ENCODE measurements around the gene AKTIP. TPM values are rescaled to one million over a fixed set of nuclear protein-coding genes. Genes with fewer than 3 reads are reported as not detected.

The AKTIP gene
- 100 to 1,000 TPM in 1 of 2 experiments, 10 to 100 TPM in 1; 97.4 to 103 TPM for total RNA-seq
- 10 to 100 TPM; 61.2 to 75.3 TPM for polyA plus RNA-seq

GRCh38 chr16:53502331-53503269 lies at the start of gene AKTIP:
Gene AKTIP (minus strand): TSS chr16:53503209. CDS start chr16:53500259, 2,950 bp downstream.
- Histone ChIP-seq H3K27me3 (ENCODE audit: insufficient read depth, low read length) (no peaks in the 10 kb centered on the region), H3K36me3 (ENCODE audit: insufficient read depth, low read length) (peaks cover 14% of the 10 kb centered on the region), H3K27ac (ENCODE audit: low read depth, low read length) (peak within 1 kb of the TSS; percentile 76), H3K9me3 (ENCODE audit: control insufficient read depth in 1 of 2, low read length in 2 of 2) (no peaks in the 10 kb centered on the region), H3K4me1 (ENCODE audit: insufficient read depth, low read length) (peaks cover 59% of the 10 kb centered on the region), H3K4me3 (ENCODE audit: low read length in 2 of 2) (peak within 1 kb of the TSS; percentile 40 to 83)
- peak within 1 kb of the TSS; percentile 90 to 98 (median 94) for H3K27ac Mint-ChIP-seq
- peaks cover 0 to 2% (median 0%) of the 10 kb centered on the region in 8 donors for H3K9me3 Mint-ChIP-seq
- H3K4me1 Mint-ChIP-seq: peaks cover 40 to 66% (median 54%) of the 10 kb centered on the region in 4 donors
- intact Hi-C loops (cut with micrococcal nuclease): loop anchor here (1.0 to 10.0 kb wide), 9 partner anchors 14 to 447 kb away; partner anchors contain the start of gene RPGRIP1L
- peaks cover 21 to 39% of the 10 kb centered on the region in 2 donors for H3K36me3 Mint-ChIP-seq
- H3K4me3 Mint-ChIP-seq: peak within 1 kb of the TSS; percentile 90 to 99 (median 98)
- ChIA-PET CTCF (ENCODE audit: partially characterized antibody) (interaction anchor here (1.1 to 2.9 kb wide), 5 partner anchors 8 to 448 kb away, joined by 3 to 14 read pairs (median 4); partner anchors contain the start of genes CHD9 and RBL2), POLR2A (ENCODE audit: partially characterized antibody) (interaction anchor here (0.6 to 10.6 kb wide), 20 partner anchors 9 to 448 kb away, joined by 3 to 276 read pairs (median 6); partner anchors contain the start of genes CHD9, FTO, RBL2 and RPGRIP1L)
- no peaks in the 10 kb centered on the region for H3K27me3 Mint-ChIP-seq
- peak in 4 of 5 donors; percentile 22 to 51 (median 36) for DNase-seq

GRCh38 chr16:53549970-53550690 lies 47.1 kb upstream of the AKTIP start:
- H3K4me3 ChIP-seq (ENCODE audit: low read length in 2 of 2): no peak overlapping the region
- H3K27ac ChIP-seq (ENCODE audit: low read depth, low read length): no peak overlapping the region
- H3K9me3 ChIP-seq (ENCODE audit: control insufficient read depth in 1 of 2, low read length in 2 of 2): no peaks in the 10 kb centered on the region
- peaks cover 0 to 2% of the 10 kb centered on the region in 2 donors for H3K27me3 Mint-ChIP-seq
- no peaks in the 10 kb centered on the region for H3K27me3 ChIP-seq (ENCODE audit: insufficient read depth, low read length)
- H3K4me3 Mint-ChIP-seq: peak overlapping the region in 2 of 8 donors; percentile 4 to 25
- H3K36me3 Mint-ChIP-seq: no peaks in the 10 kb centered on the region
- intact Hi-C loops (cut with micrococcal nuclease): no loop called here
- H3K27ac Mint-ChIP-seq: peak overlapping the region in 1 of 7 donors; percentile 40
- peaks cover 15 to 39% (median 27%) of the 10 kb centered on the region in 4 donors for H3K4me1 Mint-ChIP-seq
- no peaks in the 10 kb centered on the region for H3K9me3 Mint-ChIP-seq
- CTCF ChIA-PET (ENCODE audit: partially characterized antibody): interaction anchor here (0.5 to 3.3 kb wide), 28 partner anchors 9 to 1915 kb away, joined by 3 to 16 read pairs (median 3); no protein-coding TSS in a partner anchor
- no peaks in the 10 kb centered on the region for H3K36me3 ChIP-seq (ENCODE audit: insufficient read depth, low read length)
- POLR2A ChIA-PET (ENCODE audit: partially characterized antibody): interaction anchor here (1.0 to 1.9 kb wide), 3 partner anchors 13 to 287 kb away, joined by 3 to 6 read pairs (median 3); no protein-coding TSS in a partner anchor
- peak; percentile 50 to 59 (median 57) for DNase-seq
- H3K4me1 ChIP-seq (ENCODE audit: insufficient read depth, low read length): peaks cover 36% of the 10 kb centered on the region

GRCh38 chr16:53546988-53547391 lies 44.0 kb upstream of the AKTIP start:
- H3K27ac ChIP-seq (ENCODE audit: low read depth, low read length): no peak overlapping the region
- Mint-ChIP-seq H3K4me3 (peak overlapping the region in 3 of 8 donors; percentile 38 to 48 (median 39)), H3K36me3 (no peaks in the 10 kb centered on the region), H3K4me1 (peaks cover 25 to 53% (median 41%) of the 10 kb centered on the region in 4 donors), H3K27me3 (no peaks in the 10 kb centered on the region), H3K27ac (peak overlapping the region in 1 of 7 donors; percentile 73), H3K9me3 (no peaks in the 10 kb centered on the region)
- no peak overlapping the region for H3K4me3 ChIP-seq (ENCODE audit: low read length in 2 of 2)
- DNase-seq: peak in 1 of 5 donors; percentile 11
- intact Hi-C loops (cut with micrococcal nuclease): no loop called here
- ChIA-PET CTCF (ENCODE audit: partially characterized antibody) (interaction anchor here (0.9 to 1.3 kb wide), 2 partner anchors 9 to 41 kb away, joined by 3 read pairs; no protein-coding TSS in a partner anchor), POLR2A (ENCODE audit: partially characterized antibody) (no interaction called here)
- H3K27me3 ChIP-seq (ENCODE audit: insufficient read depth, low read length): no peaks in the 10 kb centered on the region
- no peaks in the 10 kb centered on the region for H3K9me3 ChIP-seq (ENCODE audit: control insufficient read depth in 1 of 2, low read length in 2 of 2)
- peaks cover 46% of the 10 kb centered on the region for H3K4me1 ChIP-seq (ENCODE audit: insufficient read depth, low read length)
- no peaks in the 10 kb centered on the region for H3K36me3 ChIP-seq (ENCODE audit: insufficient read depth, low read length)

- H3K27me3 Mint-ChIP-seq: no peaks in the 10 kb centered on the region
- peak overlapping the region; percentile 26 to 92 (median 83) for H3K27ac Mint-ChIP-seq
- H3K27ac ChIP-seq (ENCODE audit: low read depth, low read length): no peak overlapping the region
- H3K4me3 ChIP-seq (ENCODE audit: low read length in 2 of 2): no peak overlapping the region
- peaks cover 46% of the 10 kb centered on the region for H3K4me1 ChIP-seq (ENCODE audit: insufficient read depth, low read length)
- intact Hi-C loops (cut with micrococcal nuclease): no loop called here
- ChIA-PET CTCF (ENCODE audit: partially characterized antibody) (interaction anchor here (0.9 to 1.2 kb wide), 5 partner anchors 11 to 490 kb away, joined by 3 to 4 read pairs (median 3); partner anchors contain the start of gene CHD9), POLR2A (ENCODE audit: partially characterized antibody) (interaction anchor here (0.9 to 1.5 kb wide), 3 partner anchors 12 to 42 kb away, joined by 3 to 13 read pairs (median 3); partner anchors contain the start of gene AKTIP)
- peak overlapping the region; percentile 5 to 83 (median 64) for H3K4me3 Mint-ChIP-seq
- no peaks in the 10 kb centered on the region for H3K9me3 ChIP-seq (ENCODE audit: control insufficient read depth in 1 of 2, low read length in 2 of 2)
- H3K36me3 ChIP-seq (ENCODE audit: insufficient read depth, low read length): no peaks in the 10 kb centered on the region
- DNase-seq: peak; percentile 64 to 73 (median 66)
- no peaks in the 10 kb centered on the region for H3K36me3 Mint-ChIP-seq
- H3K4me1 Mint-ChIP-seq: peaks cover 25 to 51% (median 41%) of the 10 kb centered on the region in 4 donors
- H3K27me3 ChIP-seq (ENCODE audit: insufficient read depth, low read length): no peaks in the 10 kb centered on the region
- no peaks in the 10 kb centered on the region for H3K9me3 Mint-ChIP-seq
Observed at GRCh38 chr16:53545433-53545832, 42.4 kb upstream of the AKTIP start.

- Histone ChIP-seq H3K9me3 (ENCODE audit: control insufficient read depth in 1 of 2, low read length in 2 of 2) (no peaks in the 10 kb centered on the region), H3K4me1 (ENCODE audit: insufficient read depth, low read length) (peaks cover 43% of the 10 kb centered on the region), H3K27ac (ENCODE audit: low read depth, low read length) (no peak overlapping the region), H3K36me3 (ENCODE audit: insufficient read depth, low read length) (no peaks in the 10 kb centered on the region), H3K4me3 (ENCODE audit: low read length in 2 of 2) (no peak overlapping the region), H3K27me3 (ENCODE audit: insufficient read depth, low read length) (no peaks in the 10 kb centered on the region)
- POLR2A ChIA-PET (ENCODE audit: partially characterized antibody): no interaction called here
- Mint-ChIP-seq H3K36me3 (no peaks in the 10 kb centered on the region), H3K27ac (no peak overlapping the region), H3K4me1 (peaks cover 28 to 47% (median 41%) of the 10 kb centered on the region in 4 donors), H3K4me3 (no peak overlapping the region), H3K27me3 (no peaks in the 10 kb centered on the region), H3K9me3 (no peaks in the 10 kb centered on the region)
- intact Hi-C loops (cut with micrococcal nuclease): no loop called here
- CTCF ChIA-PET (ENCODE audit: partially characterized antibody): no interaction called here
- no peak for DNase-seq
Observed at GRCh38 chr16:53542283-53542682, 39.3 kb upstream of the AKTIP start.

- no peak overlapping the region for H3K27ac Mint-ChIP-seq
- Histone ChIP-seq H3K27me3 (ENCODE audit: insufficient read depth, low read length) (no peaks in the 10 kb centered on the region), H3K9me3 (ENCODE audit: control insufficient read depth in 1 of 2, low read length in 2 of 2) (no peaks in the 10 kb centered on the region), H3K4me1 (ENCODE audit: insufficient read depth, low read length) (peaks cover 34% of the 10 kb centered on the region), H3K36me3 (ENCODE audit: insufficient read depth, low read length) (no peaks in the 10 kb centered on the region), H3K4me3 (ENCODE audit: low read length in 2 of 2) (no peak overlapping the region), H3K27ac (ENCODE audit: low read depth, low read length) (no peak overlapping the region)
- no peak overlapping the region for H3K4me3 Mint-ChIP-seq
- no peaks in the 10 kb centered on the region for H3K27me3 Mint-ChIP-seq
- peaks cover 21 to 40% (median 33%) of the 10 kb centered on the region in 4 donors for H3K4me1 Mint-ChIP-seq
- ChIA-PET CTCF (ENCODE audit: partially characterized antibody) (interaction anchor here (1.4 kb wide), 1 partner anchor 9 kb away, joined by 3 read pairs; no protein-coding TSS in a partner anchor), POLR2A (ENCODE audit: partially characterized antibody) (no interaction called here)
- intact Hi-C loops (cut with micrococcal nuclease): no loop called here
- no peaks in the 10 kb centered on the region for H3K9me3 Mint-ChIP-seq
- no peaks in the 10 kb centered on the region for H3K36me3 Mint-ChIP-seq
- DNase-seq: no peak
Observed at GRCh38 chr16:53541326-53541725, 38.3 kb upstream of the AKTIP start.
